B cell (primary cell): ENCODE measurements around the gene MAJIN. TPM values are rescaled to one million over a fixed set of nuclear protein-coding genes. Genes with fewer than 3 reads are reported as not detected.

Experiments used
- ATAC-seq: fragments of 200-7000 bp; cut with Tn5 transposase; one replicate; pipeline ENCODE4 v1.10.0; 2021; ENCODE audit warnings: low read depth, mild to moderate bottlenecking, moderate number of reproducible peaks, moderate library complexity
- CTCF ChIA-PET: fragments of 350-600 bp; sonication (Branson Sonifier 250); formaldehyde crosslinking; loops from one replicate; lab custom pipeline; 2021; ENCODE audit warnings: antibody characterized with exemption, inconsistent platforms; lab: Charles Lee
- POLR2A ChIA-PET: fragments of 350-600 bp; sonication (Branson Sonifier 250); formaldehyde crosslinking; loops from one replicate; lab custom pipeline; 2021; ENCODE audit warnings: antibody characterized with exemption; lab: Charles Lee
- DNase-seq: peaks from one replicate; pipeline ENCODE4 v3.0.0; 2013
- H2AFZ ChIP-seq: 2 replicates; pipeline ENCODE4 v1.6.1; 2012; ENCODE audit warnings: mild to moderate bottlenecking, low read depth, low read length; ENCODE audit not compliant: insufficient read depth, poor library complexity, severe bottlenecking
- H3K27ac ChIP-seq, 2 donors: 1 replicate in 1 of 2; 2 replicates in 1 of 2; pipeline ENCODE4 v1.5.1; 2012 to 2013; ENCODE audit warnings: low read length in 2 of 2, mild to moderate bottlenecking in 2 of 2, moderate library complexity in 1 of 2
- H3K27me3 ChIP-seq, 4 experiments: fragments of 200-600 bp in 1 of 4; sonication (generic) in 1 of 4; replicated peaks in 1 of 4; 1 replicate in 2 of 4; 2 replicates in 2 of 4; pipeline versions ENCODE4 v1.6.1 to v1.7.0; 2013 to 2016; ENCODE audit warnings: low read length in 3 of 4, mild to moderate bottlenecking in 2 of 4, mixed read lengths in 1 of 4, moderate library complexity in 1 of 4; ENCODE audit not compliant: insufficient read depth in 4 of 4, control insufficient read depth in 3 of 4; ENCODE audit errors: control extremely low read depth in 1 of 4
- H3K36me3 ChIP-seq, 2 experiments: replicated peaks in 1 of 2; 1 replicate in 1 of 2; 2 replicates in 1 of 2; pipeline versions ENCODE4 v1.6.1 to v1.7.1; 2013; ENCODE audit warnings: low read length in 1 of 2; ENCODE audit not compliant: insufficient read depth in 2 of 2, control insufficient read depth in 1 of 2; ENCODE audit errors: control extremely low read depth in 1 of 2, extremely low read depth in 1 of 2
- H3K4me1 ChIP-seq, 2 donors: fragments of 200-600 bp in 1 of 2; sonication (generic) in 1 of 2; 1 replicate in 1 of 2; 2 replicates in 1 of 2; pipeline versions ENCODE4 v1.5.1 to v1.6.1; 2013 to 2017; ENCODE audit warnings: low read length in 2 of 2; ENCODE audit not compliant: control insufficient read depth in 2 of 2, insufficient read depth in 2 of 2
- H3K4me2 ChIP-seq: replicated peaks from 2 replicates; pipeline ENCODE3; 2012; ENCODE audit warnings: mild to moderate bottlenecking, low read depth, low read length; ENCODE audit not compliant: poor library complexity, severe bottlenecking
- H3K4me3 ChIP-seq, 5 experiments: fragments of 200-600 bp in 1 of 5; sonication (generic) in 1 of 5; 1 replicate in 3 of 5; 2 replicates in 2 of 5; pipeline versions ENCODE4 v1.5.1 to v1.7.0; 2011 to 2016; ENCODE audit warnings: low read length in 4 of 5, mild to moderate bottlenecking in 4 of 5, low read depth in 2 of 5, control low read depth in 1 of 5, moderate library complexity in 1 of 5; ENCODE audit not compliant: insufficient read depth in 1 of 5; ENCODE audit errors: control extremely low read depth in 1 of 5, extremely low read depth in 1 of 5
- H3K79me2 ChIP-seq: fragments of 200-600 bp; sonication (generic); one replicate; pipeline ENCODE4 v1.6.0; 2016; ENCODE audit warnings: low read length; ENCODE audit not compliant: control insufficient read depth, insufficient read depth
- H3K9ac ChIP-seq: fragments of 200-600 bp; sonication (generic); 2 replicates; pipeline ENCODE4 v1.6.1; 2017; ENCODE audit warnings: mild to moderate bottlenecking, low read length, moderate library complexity
- H3K9me3 ChIP-seq, 3 donors: one replicate each; pipeline versions ENCODE4 v1.6.1 to v1.7.1; 2013; ENCODE audit warnings: low read length in 2 of 3; ENCODE audit not compliant: control insufficient read depth in 2 of 3, insufficient read depth in 1 of 3; ENCODE audit errors: control extremely low read depth in 1 of 3
- H4K20me1 ChIP-seq: 2 replicates; pipeline ENCODE4 v1.6.0; 2012; ENCODE audit warnings: mild to moderate bottlenecking, low read length; ENCODE audit not compliant: insufficient read depth, control insufficient read depth, poor library complexity, severe bottlenecking
- H3K27ac Mint-ChIP-seq: one replicate; pipeline ENCODE4 v1.8.0; 2021; ENCODE audit warnings: mixed read lengths
- H3K27me3 Mint-ChIP-seq: one replicate; pipeline ENCODE4 v1.8.0; 2021; ENCODE audit warnings: mixed read lengths
- H3K4me1 Mint-ChIP-seq: one replicate; pipeline ENCODE4 v1.8.0; 2021; ENCODE audit warnings: mixed read lengths
- H3K4me3 Mint-ChIP-seq: one replicate; pipeline ENCODE4 v1.8.0; 2021; ENCODE audit warnings: mixed read lengths
- H3K9me3 Mint-ChIP-seq: one replicate; pipeline ENCODE4 v1.8.0; 2022; ENCODE audit warnings: mixed read lengths; ENCODE audit not compliant: insufficient read depth
- EZH2 ChIP-seq: IDR thresholded peaks from 2 replicates; pipeline ENCODE4 v1.6.1; 2012; ENCODE audit warnings: borderline replicate concordance, low read depth, mild to moderate bottlenecking, moderate library complexity, low read length; ENCODE audit not compliant: insufficient read depth, poor library complexity, severe bottlenecking
- WGBS: methylation state at CpG from one replicate; pipeline ENCODE4 v1.1.5; 2013; ENCODE audit warnings: missing lambda C conversion rate; ENCODE audit not compliant: insufficient coverage; 5-methylcytosine and 5-hydroxymethylcytosine counted together
- intact Hi-C: fragments of 100-400 bp; cut with micrococcal nuclease; formaldehyde crosslinking; loops from one replicate; pipeline ENCODE4 v1.10.0; 2022
- polyA plus RNA-seq: library from polyadenylated mRNA; depleted of rRNA; stranded (reverse); fragments of >200 nt; gene quantifications from 2 replicates; pipeline ENCODE4 v1.2.3, GENCODE V29; 2012
- total RNA-seq, 2 donors: library from RNA; stranded (reverse); fragments of 120-200 nt in 1 of 2; gene quantifications; 1 replicate in 1 of 2; 2 replicates in 1 of 2; pipeline versions ENCODE4 v1.2.3 to v1.2.4, GENCODE V29; 2013 to 2022
- TF ChIP-seq, protein P1 (sequence below): fragments of 200-600 bp; IDR thresholded peaks from one replicate; pipeline ENCODE4 v1.8.0; 2022; ENCODE audit warnings: antibody characterized with exemption, mild to moderate bottlenecking

The MAJIN gene
- total and polyA plus RNA-seq, 2 donors (not counting 1 experiment from before 2014, with no cell fraction given), result 0.71 to 2.4 TPM

- no peak for DNase-seq
- Mint-ChIP-seq H3K27me3 (no peaks in the 10 kb centered on the region), H3K27ac (no peak overlapping the region), H3K4me1 (no peaks in the 10 kb centered on the region), H3K4me3 (no peak overlapping the region), H3K9me3 (no peaks in the 10 kb centered on the region)
- Histone ChIP-seq H3K9ac (no peak overlapping the region), H3K27me3 (no peaks in the 10 kb centered on the region), H3K36me3 (peaks cover 0 to 42% of the 10 kb centered on the region in 2 experiments), H3K4me2 (no peak overlapping the region), H4K20me1 (no peaks in the 10 kb centered on the region), H3K27ac (no peak overlapping the region), H3K79me2 (no peaks in the 10 kb centered on the region), H2AFZ (no peak overlapping the region), H3K9me3 (no peaks in the 10 kb centered on the region), H3K4me1 (no peaks in the 10 kb centered on the region), H3K4me3 (no peak overlapping the region)
- ATAC-seq, result no peak
- intact Hi-C loops, result no loop called here
- 100% methylated on average over 1 of the region's 5 CpGs for WGBS
- TF ChIP-seq EZH2, result no peak
- TF ChIP-seq, protein P1, sequence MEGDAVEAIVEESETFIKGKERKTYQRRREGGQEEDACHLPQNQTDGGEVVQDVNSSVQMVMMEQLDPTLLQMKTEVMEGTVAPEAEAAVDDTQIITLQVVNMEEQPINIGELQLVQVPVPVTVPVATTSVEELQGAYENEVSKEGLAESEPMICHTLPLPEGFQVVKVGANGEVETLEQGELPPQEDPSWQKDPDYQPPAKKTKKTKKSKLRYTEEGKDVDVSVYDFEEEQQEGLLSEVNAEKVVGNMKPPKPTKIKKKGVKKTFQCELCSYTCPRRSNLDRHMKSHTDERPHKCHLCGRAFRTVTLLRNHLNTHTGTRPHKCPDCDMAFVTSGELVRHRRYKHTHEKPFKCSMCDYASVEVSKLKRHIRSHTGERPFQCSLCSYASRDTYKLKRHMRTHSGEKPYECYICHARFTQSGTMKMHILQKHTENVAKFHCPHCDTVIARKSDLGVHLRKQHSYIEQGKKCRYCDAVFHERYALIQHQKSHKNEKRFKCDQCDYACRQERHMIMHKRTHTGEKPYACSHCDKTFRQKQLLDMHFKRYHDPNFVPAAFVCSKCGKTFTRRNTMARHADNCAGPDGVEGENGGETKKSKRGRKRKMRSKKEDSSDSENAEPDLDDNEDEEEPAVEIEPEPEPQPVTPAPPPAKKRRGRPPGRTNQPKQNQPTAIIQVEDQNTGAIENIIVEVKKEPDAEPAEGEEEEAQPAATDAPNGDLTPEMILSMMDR, result no peak
- ChIA-PET POLR2A (interaction anchor here (0.6 kb wide), 1 partner anchor 134 kb away, joined by 6 read pairs; no protein-coding TSS in a partner anchor), CTCF (interaction anchor here (1.2 kb wide), 1 partner anchor 65 kb away, joined by 3 read pairs; the partner anchor contains the start of gene BATF2)
These were observed 39.6 kb downstream of the MAJIN start for GRCh38 chr11:64932324-64932723.

DNA sequence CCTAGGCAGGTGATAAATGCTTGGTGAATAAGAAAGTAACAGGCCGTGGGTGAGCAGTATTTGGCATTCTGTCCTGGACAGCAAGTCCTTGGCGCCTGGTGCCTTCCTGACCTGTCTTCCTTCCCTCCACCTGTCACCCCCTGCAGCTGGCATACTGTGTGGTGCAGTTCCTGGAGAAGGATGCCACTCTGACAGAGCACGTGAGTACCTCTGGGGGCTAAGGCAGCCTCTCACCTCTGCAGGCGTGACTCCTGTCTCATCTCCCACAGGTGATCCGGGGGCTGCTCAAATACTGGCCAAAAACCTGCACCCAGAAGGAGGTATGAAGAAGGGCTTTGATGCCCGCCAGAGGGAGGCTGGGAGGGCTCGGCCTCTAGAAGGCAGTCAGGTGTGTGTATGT lies 40.6 kb downstream of the MAJIN start:
- H2AFZ ChIP-seq, result no peak overlapping the region
- TF ChIP-seq, protein P1, result no peak
- TF ChIP-seq EZH2, result no peak
- peaks cover 3% of the 10 kb centered on the region for H3K4me1 Mint-ChIP-seq
- no peak overlapping the region for H3K4me2 ChIP-seq
- peaks cover 0 to 1% of the 10 kb centered on the region in 2 donors for H3K4me1 ChIP-seq
- no peak overlapping the region for H3K9ac ChIP-seq
- peaks cover 8% of the 10 kb centered on the region for H4K20me1 ChIP-seq
- no peak overlapping the region for H3K27ac Mint-ChIP-seq
- no peak overlapping the region for H3K4me3 Mint-ChIP-seq
- no peaks in the 10 kb centered on the region for H3K27me3 Mint-ChIP-seq
- H3K79me2 ChIP-seq, result no peaks in the 10 kb centered on the region
- H3K4me3 ChIP-seq, result no peak overlapping the region
- H3K27me3 ChIP-seq, result no peaks in the 10 kb centered on the region
- H3K27ac ChIP-seq, result no peak overlapping the region
- peaks cover 0 to 42% of the 10 kb centered on the region in 2 experiments for H3K36me3 ChIP-seq
- intact Hi-C loops, result no loop called here
- H3K9me3 ChIP-seq, result no peaks in the 10 kb centered on the region
- DNase-seq (no peak), ATAC-seq (no peak)
- H3K9me3 Mint-ChIP-seq, result no peaks in the 10 kb centered on the region
- POLR2A ChIA-PET, result no interaction called here
- CTCF ChIA-PET, result interaction anchor here (1.2 kb wide), 1 partner anchor 66 kb away, joined by 3 read pairs; the partner anchor contains the start of gene BATF2
- 100% methylated on average over 4 of the region's 7 CpGs for WGBS
